Central memory CD8-positive, alpha-beta T cell (primary cell): Measurements from ENCODE around the gene OR5AC2.

Experiments used
- ATAC-seq: fragments of 150-1000 bp; cut with Tn5 transposase; replicated peaks from 2 replicates; pipeline ENCODE4 v1.10.0; 2022; ENCODE audit warnings: mild to moderate bottlenecking, moderate FRiP score, moderate number of reproducible peaks; ENCODE audit not compliant: poor library complexity, severe bottlenecking; ENCODE audit errors: extremely low read depth
- DNase-seq, 2 donors: peaks; one replicate each; pipeline ENCODE4 v3.0.0; 2021; ENCODE audit warnings: low spot score in 2 of 2
- H3K27ac Mint-ChIP-seq: one replicate; pipeline ENCODE4 v1.8.0; 2022; ENCODE audit warnings: low read depth, mild to moderate bottlenecking, moderate library complexity, mixed read lengths
- H3K27me3 Mint-ChIP-seq: one replicate; pipeline ENCODE4 v1.8.0; 2022; ENCODE audit warnings: mixed read lengths
- H3K36me3 Mint-ChIP-seq: one replicate; pipeline ENCODE4 v1.8.0; 2022; ENCODE audit warnings: mild to moderate bottlenecking, moderate library complexity, mixed read lengths; ENCODE audit not compliant: insufficient read depth
- H3K4me1 Mint-ChIP-seq: one replicate; pipeline ENCODE4 v1.8.0; 2022; ENCODE audit warnings: mixed read lengths
- H3K4me3 Mint-ChIP-seq: one replicate; pipeline ENCODE4 v1.8.0; 2022; ENCODE audit warnings: mild to moderate bottlenecking, moderate library complexity, mixed read lengths
- H3K9me3 Mint-ChIP-seq: one replicate; pipeline ENCODE4 v1.8.0; 2022; ENCODE audit warnings: mixed read lengths

OR5AC2 gene

DNA sequence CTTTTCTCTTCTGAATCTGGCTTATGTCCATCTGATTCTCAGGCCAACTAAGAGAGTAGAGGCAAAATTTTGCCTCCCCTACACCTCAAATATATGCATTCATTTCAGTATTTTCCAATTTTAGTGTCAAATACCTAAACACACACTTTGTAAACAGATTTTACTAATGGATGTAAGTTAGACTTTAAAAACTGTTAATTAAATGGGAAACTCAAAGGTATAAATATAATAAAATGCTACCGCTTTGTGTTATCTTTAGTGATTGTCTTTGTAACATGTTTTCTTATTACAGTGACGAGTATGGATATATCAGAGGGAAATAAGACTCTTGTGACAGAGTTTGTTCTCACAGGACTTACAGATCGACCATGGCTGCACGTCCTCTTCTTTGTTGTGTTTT lies at the start of gene OR5AC2:
Gene OR5AC2 (plus strand): TSS at position 301 of the 400 bp plus-strand sequence. CDS start 0 bp downstream, at position 301.
- Mint-ChIP-seq H3K4me3 (no peak within 1 kb of the TSS), H3K27ac (no peak within 1 kb of the TSS)
- no peak for ATAC-seq

GRCh38 chr3:98038286-98038685 lies 48.7 kb upstream of the OR5AC2 start:
- peaks cover 5% of the 10 kb centered on the region for H3K4me1 Mint-ChIP-seq
- no peak for DNase-seq
- peaks cover 61% of the 10 kb centered on the region for H3K27me3 Mint-ChIP-seq
- no peak overlapping the region for H3K4me3 Mint-ChIP-seq
- no peaks in the 10 kb centered on the region for H3K36me3 Mint-ChIP-seq
- no peak for ATAC-seq
- H3K27ac Mint-ChIP-seq, result peak overlapping the region; percentile 13
- H3K9me3 Mint-ChIP-seq, result peaks cover 7% of the 10 kb centered on the region

More for the DNA sequence above, at the start of gene OR5AC2:
- Mint-ChIP-seq H3K9me3 (no peaks in the 10 kb centered on the region), H3K36me3 (no peaks in the 10 kb centered on the region), H3K4me1 (no peaks in the 10 kb centered on the region), H3K27me3 (peaks cover 8% of the 10 kb centered on the region)
- DNase-seq, result no peak

DNA sequence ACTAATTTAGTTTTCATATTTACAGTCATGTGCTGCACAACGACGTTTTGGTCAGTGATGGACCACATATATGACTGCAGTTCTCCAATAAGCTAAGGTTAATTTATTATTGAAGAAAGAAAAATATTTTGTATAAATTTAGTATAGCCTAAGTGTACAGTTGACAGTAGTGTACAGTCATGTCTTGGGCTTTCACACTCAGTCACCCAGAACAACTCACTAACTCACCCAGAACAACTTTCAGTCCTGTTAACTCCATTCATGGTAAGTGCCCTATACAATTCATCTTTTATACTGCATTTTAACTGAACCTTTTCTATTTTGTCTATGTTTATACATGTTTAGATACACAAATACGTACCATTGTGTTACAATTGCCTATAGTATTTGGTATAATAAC lies 48.1 kb upstream of the OR5AC2 start:
- DNase-seq, result no peak
- Mint-ChIP-seq H3K36me3 (no peaks in the 10 kb centered on the region), H3K27me3 (peaks cover 61% of the 10 kb centered on the region), H3K4me1 (peaks cover 5% of the 10 kb centered on the region), H3K9me3 (peaks cover 7% of the 10 kb centered on the region), H3K27ac (peak overlapping the region; percentile 14), H3K4me3 (no peak overlapping the region)
- no peak for ATAC-seq

DNA sequence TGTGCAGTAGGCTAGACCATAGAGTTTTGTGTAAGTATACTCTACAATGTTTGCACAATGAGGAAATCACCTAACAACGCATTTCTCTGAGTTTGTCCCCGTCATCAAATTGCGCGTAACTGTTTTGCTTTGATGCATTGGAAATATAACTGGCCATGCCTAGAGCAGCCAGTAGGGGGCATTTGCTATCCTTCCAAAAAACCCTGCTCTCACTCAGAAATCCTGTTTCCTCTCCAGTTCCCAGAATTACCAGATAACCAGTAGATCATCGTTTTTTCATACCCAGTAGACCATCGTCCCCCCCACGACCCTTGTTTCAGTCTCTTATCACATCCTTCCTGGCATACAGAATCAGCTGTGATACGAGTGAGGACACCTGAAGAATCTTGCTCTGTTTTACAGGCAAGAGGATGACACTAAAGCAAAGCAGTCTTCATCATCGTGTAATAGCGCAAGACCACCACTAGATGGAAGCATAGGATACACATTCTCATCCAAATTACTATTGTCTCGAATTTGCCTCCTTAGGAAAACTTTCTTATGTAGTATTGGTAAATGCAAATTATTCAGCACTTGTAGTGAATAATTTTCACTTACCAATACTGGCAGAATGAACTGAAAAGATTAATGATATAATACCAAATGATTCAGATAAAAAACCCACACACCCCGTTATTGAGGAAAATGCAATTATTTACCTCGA lies 47.5 kb upstream of the OR5AC2 start:
- H3K9me3 Mint-ChIP-seq, result peaks cover 7% of the 10 kb centered on the region
- H3K27ac Mint-ChIP-seq, result peak overlapping the region; percentile 14
- H3K4me1 Mint-ChIP-seq, result peaks cover 5% of the 10 kb centered on the region
- peak overlapping the region; percentile 57 for H3K4me3 Mint-ChIP-seq
- DNase-seq, result peak; percentile 65 to 71
- no peaks in the 10 kb centered on the region for H3K36me3 Mint-ChIP-seq
- peaks cover 61% of the 10 kb centered on the region for H3K27me3 Mint-ChIP-seq
- peak; percentile 95 for ATAC-seq

- no peak overlapping the region for H3K27ac Mint-ChIP-seq
- no peak for DNase-seq
- H3K9me3 Mint-ChIP-seq, result peaks cover 7% of the 10 kb centered on the region
Observed at GRCh38 chr3:98041350-98041749, 45.6 kb upstream of the OR5AC2 start.

GRCh38 chr3:98048586-98048985 lies 38.4 kb upstream of the OR5AC2 start:
- H3K4me3 Mint-ChIP-seq, result no peak overlapping the region
- H3K27me3 Mint-ChIP-seq, result peaks cover 55% of the 10 kb centered on the region
- no peaks in the 10 kb centered on the region for H3K36me3 Mint-ChIP-seq
- H3K27ac Mint-ChIP-seq, result no peak overlapping the region
- no peak for DNase-seq
- H3K9me3 Mint-ChIP-seq, result no peaks in the 10 kb centered on the region
- ATAC-seq, result no peak
- H3K4me1 Mint-ChIP-seq, result no peaks in the 10 kb centered on the region

More at GRCh38 chr3:98041350-98041749, 45.6 kb upstream of the OR5AC2 start:
- peaks cover 68% of the 10 kb centered on the region for H3K27me3 Mint-ChIP-seq
- no peaks in the 10 kb centered on the region for H3K36me3 Mint-ChIP-seq
- peaks cover 5% of the 10 kb centered on the region for H3K4me1 Mint-ChIP-seq
- no peak overlapping the region for H3K4me3 Mint-ChIP-seq
- ATAC-seq, result no peak

GRCh38 chr3:98049271-98049670 lies 37.7 kb upstream of the OR5AC2 start:
- DNase-seq, result no peak
- H3K27me3 Mint-ChIP-seq, result peaks cover 48% of the 10 kb centered on the region
- H3K9me3 Mint-ChIP-seq, result no peaks in the 10 kb centered on the region
- no peaks in the 10 kb centered on the region for H3K36me3 Mint-ChIP-seq
- ATAC-seq, result no peak
- H3K4me3 Mint-ChIP-seq, result no peak overlapping the region
- no peaks in the 10 kb centered on the region for H3K4me1 Mint-ChIP-seq
- H3K27ac Mint-ChIP-seq, result no peak overlapping the region

DNA sequence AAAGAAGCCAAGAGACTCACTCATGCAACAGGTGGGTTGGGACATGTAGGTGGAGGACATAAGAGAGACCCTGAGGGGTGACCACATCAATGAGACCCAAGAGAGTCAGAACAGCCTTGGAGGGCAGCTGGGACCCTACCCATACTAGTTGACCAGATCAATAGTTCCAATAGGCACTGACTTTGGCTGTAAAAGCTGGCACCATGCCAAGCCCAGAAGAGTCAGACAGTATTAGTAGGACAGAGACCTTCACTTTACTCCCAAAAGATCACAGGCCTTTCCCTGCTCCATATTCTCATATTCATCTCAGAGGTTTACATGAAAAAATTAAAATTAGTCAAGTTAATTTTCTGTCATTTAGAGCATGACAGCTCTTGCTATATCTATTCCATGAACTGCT lies 30.9 kb upstream of the OR5AC2 start:
- H3K36me3 Mint-ChIP-seq, result no peaks in the 10 kb centered on the region
- no peaks in the 10 kb centered on the region for H3K9me3 Mint-ChIP-seq
- no peak for ATAC-seq
- no peak for DNase-seq
- peaks cover 12% of the 10 kb centered on the region for H3K27me3 Mint-ChIP-seq
- no peak overlapping the region for H3K27ac Mint-ChIP-seq
- H3K4me3 Mint-ChIP-seq, result no peak overlapping the region
- no peaks in the 10 kb centered on the region for H3K4me1 Mint-ChIP-seq

- ATAC-seq, result no peak
- Mint-ChIP-seq H3K27ac (no peak overlapping the region), H3K36me3 (no peaks in the 10 kb centered on the region), H3K4me1 (no peaks in the 10 kb centered on the region), H3K9me3 (no peaks in the 10 kb centered on the region), H3K4me3 (no peak overlapping the region), H3K27me3 (peaks cover 12% of the 10 kb centered on the region)
- DNase-seq, result no peak
Observed at GRCh38 chr3:98057631-98058030, 29.3 kb upstream of the OR5AC2 start.

DNA sequence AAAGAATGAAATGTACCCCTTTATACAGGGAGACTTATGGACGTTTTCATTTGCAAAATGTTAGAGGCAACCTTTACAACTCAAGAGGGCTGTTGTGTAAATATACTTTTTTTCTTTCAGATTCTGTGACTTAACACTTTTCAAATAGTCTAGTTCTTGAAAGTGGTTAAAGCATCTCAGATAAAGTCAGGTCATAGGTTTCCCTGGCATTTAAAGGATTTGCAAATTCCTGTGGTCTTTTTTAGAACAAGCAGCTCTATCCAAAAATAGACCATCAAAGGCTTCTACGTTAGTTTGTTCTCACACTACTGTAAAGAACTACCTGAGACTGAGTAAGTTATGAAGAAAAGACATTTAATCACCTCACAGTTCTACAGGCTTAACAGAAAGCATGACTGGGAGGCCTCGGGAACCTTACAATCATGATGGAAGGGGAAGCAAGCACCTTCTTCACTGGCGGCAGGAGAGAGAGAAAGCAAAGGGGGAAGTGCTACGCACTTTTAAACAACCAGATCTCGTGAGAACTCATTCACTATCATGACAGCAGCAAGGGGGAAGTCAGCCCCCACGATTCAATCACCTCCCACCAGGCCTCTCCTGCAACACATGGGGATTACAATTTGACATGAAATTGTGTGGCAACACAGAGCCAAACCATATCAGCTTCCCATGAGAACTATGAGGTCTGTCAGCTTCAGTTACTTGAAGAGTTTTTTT lies 28.6 kb upstream of the OR5AC2 start:
- H3K4me1 Mint-ChIP-seq, result no peaks in the 10 kb centered on the region
- ATAC-seq (no peak), DNase-seq (no peak)
- H3K36me3 Mint-ChIP-seq, result no peaks in the 10 kb centered on the region
- no peak overlapping the region for H3K4me3 Mint-ChIP-seq
- H3K9me3 Mint-ChIP-seq, result no peaks in the 10 kb centered on the region
- H3K27ac Mint-ChIP-seq, result no peak overlapping the region
- H3K27me3 Mint-ChIP-seq, result peaks cover 12% of the 10 kb centered on the region

DNA sequence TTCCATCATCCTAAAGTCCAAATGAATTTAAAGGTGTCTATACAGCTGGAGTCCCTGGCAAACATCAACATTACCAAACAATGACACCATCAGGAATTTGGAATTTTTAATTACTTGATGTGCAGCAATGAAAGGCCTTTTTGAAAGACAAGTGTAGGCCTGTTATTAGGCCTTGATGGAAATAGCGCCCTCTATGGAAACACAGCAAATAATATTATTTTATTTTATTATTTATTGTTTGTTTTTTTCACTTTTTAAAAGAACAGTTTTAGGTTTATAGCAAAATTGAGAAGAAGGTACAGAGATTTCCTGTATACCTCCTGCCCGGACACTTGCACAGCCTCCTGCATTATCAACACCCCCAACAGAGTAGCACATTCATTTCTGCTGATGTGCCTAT lies 18.1 kb upstream of the OR5AC2 start:
- H3K4me1 Mint-ChIP-seq, result no peaks in the 10 kb centered on the region
- no peak for ATAC-seq
- H3K9me3 Mint-ChIP-seq, result no peaks in the 10 kb centered on the region
- H3K36me3 Mint-ChIP-seq, result no peaks in the 10 kb centered on the region
- no peak overlapping the region for H3K27ac Mint-ChIP-seq
- peaks cover 49% of the 10 kb centered on the region for H3K27me3 Mint-ChIP-seq
- no peak overlapping the region for H3K4me3 Mint-ChIP-seq
- no peak for DNase-seq

DNA sequence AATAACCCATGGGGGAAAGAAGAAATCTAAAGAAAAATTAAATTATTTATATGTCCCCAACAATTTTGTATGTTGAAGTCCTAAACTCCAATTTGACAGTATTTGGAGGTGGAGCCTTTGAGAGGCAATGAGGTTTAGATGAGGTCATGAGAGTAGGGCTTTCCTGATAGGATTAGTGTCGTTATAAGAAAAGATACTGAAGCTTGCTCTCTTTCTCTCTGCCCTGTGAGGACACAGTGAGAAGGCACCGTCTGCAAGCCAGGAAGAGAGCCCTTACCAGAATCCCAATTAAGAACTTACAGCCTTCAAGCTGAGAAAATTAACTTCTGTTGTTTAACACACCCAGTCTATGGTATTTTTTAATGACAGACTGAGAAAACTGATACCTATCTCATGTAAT lies 16.1 kb upstream of the OR5AC2 start:
- no peak overlapping the region for H3K27ac Mint-ChIP-seq
- no peaks in the 10 kb centered on the region for H3K4me1 Mint-ChIP-seq
- H3K9me3 Mint-ChIP-seq, result no peaks in the 10 kb centered on the region
- H3K4me3 Mint-ChIP-seq, result no peak overlapping the region
- DNase-seq (no peak), ATAC-seq (no peak)
- H3K36me3 Mint-ChIP-seq, result no peaks in the 10 kb centered on the region
- H3K27me3 Mint-ChIP-seq, result peaks cover 45% of the 10 kb centered on the region

- no peak for DNase-seq
- Mint-ChIP-seq H3K27me3 (peaks cover 51% of the 10 kb centered on the region), H3K4me3 (no peak overlapping the region), H3K4me1 (no peaks in the 10 kb centered on the region), H3K27ac (no peak overlapping the region), H3K36me3 (no peaks in the 10 kb centered on the region), H3K9me3 (no peaks in the 10 kb centered on the region)
- no peak for ATAC-seq
Observed at GRCh38 chr3:98073486-98073885, 13.5 kb upstream of the OR5AC2 start.
